GM12878 (cell line): ENCODE data around the gene PSPN. TPM values are rescaled to one million over a fixed set of nuclear protein-coding genes. Genes with fewer than 3 reads are reported as not detected.
"Not testable (repeated sequence)": the region's sequence is repeated elsewhere in the genome, so short reads cannot be mapped to it uniquely, and the experiment has no call there.

ENCODE experiments used
- ATAC-seq: fragments of 200-7000 bp; cut with Tn5 transposase; 3 replicates; pipeline ENCODE4 v1.9.1; 2020; ENCODE audit warnings: mild to moderate bottlenecking, moderate library complexity
- BruUV-seq: library from RNA; stranded (reverse); fragments of 400-500 nt; replicated peaks from 2 replicates; lab custom pipeline; 2021; lab: Mats Ljungman, UMichigan
- CTCF ChIA-PET: fragments of 300-600 bp; sonication (Branson Sonifier 250); formaldehyde crosslinking; extraction: SDS; loops from one replicate; lab custom pipeline; 2021; ENCODE audit warnings: inconsistent platforms; lab: Yijun Ruan, JAX
- POLR2A ChIA-PET: fragments of 350-600 bp; formaldehyde crosslinking; extraction: SDS; loops from one replicate; lab custom pipeline; 2021; ENCODE audit warnings: inconsistent platforms; lab: Charles Lee
- RAD21 ChIA-PET: fragments of 300-600 bp; sonication (Branson Sonifier 250); formaldehyde crosslinking; loops from one replicate; lab custom pipeline; 2023; ENCODE audit warnings: antibody characterized with exemption; ENCODE audit not compliant: unreplicated experiment; lab: Charles Lee
- SMC1A ChIA-PET: fragments of 300-600 bp; sonication (Branson Sonifier 250); formaldehyde crosslinking; loops from one replicate; lab custom pipeline; 2023; ENCODE audit not compliant: unreplicated experiment, uncharacterized antibody; lab: Charles Lee
- DNase-seq: peaks from one replicate; pipeline ENCODE4 v3.0.0-alpha.2; 2011; ENCODE audit warnings: low read depth, low spot score
- FAIRE-seq: peaks from 3 replicates; lab custom pipeline; 2011; peaks lifted over from hg19 to GRCh38; lab: Jason Lieb, UNC
- H2AFZ ChIP-seq: 2 replicates; pipeline ENCODE4 v1.6.0; 2011; ENCODE audit warnings: low read depth, low read length, control low read depth; ENCODE audit not compliant: control insufficient read depth
- H3K27ac ChIP-seq: 2 replicates; pipeline ENCODE4 v1.5.1; 2011; ENCODE audit warnings: control low read depth; ENCODE audit not compliant: control insufficient read depth, insufficient read depth
- H3K27me3 ChIP-seq, 2 experiments: replicated peaks in 1 of 2; 2 replicates each; pipeline versions ENCODE4 v1.6.0 to v1.6.1; 2011; ENCODE audit warnings: low read length in 1 of 2; ENCODE audit not compliant: control insufficient read depth in 2 of 2, insufficient read depth in 2 of 2
- H3K36me3 ChIP-seq, 2 experiments: 2 replicates each; pipeline ENCODE4 v1.5.1; 2011; ENCODE audit warnings: low read length in 1 of 2; ENCODE audit not compliant: control insufficient read depth in 2 of 2, insufficient read depth in 2 of 2
- H3K4me1 ChIP-seq: 2 replicates; pipeline ENCODE4 v1.6.1; 2011; ENCODE audit warnings: mild to moderate bottlenecking, low read length, moderate library complexity, mixed read lengths; ENCODE audit not compliant: control insufficient read depth, insufficient read depth
- H3K4me2 ChIP-seq: 2 replicates; pipeline ENCODE4 v1.6.0; 2011; ENCODE audit warnings: control low read depth; ENCODE audit not compliant: control insufficient read depth, insufficient read depth
- H3K4me3 ChIP-seq: fragments of 200-600 bp; sonication (generic); 2 replicates; pipeline ENCODE4 v1.5.1; 2016
- H3K79me2 ChIP-seq: 2 replicates; pipeline ENCODE4 v1.6.0; 2011; ENCODE audit warnings: low read length; ENCODE audit not compliant: control insufficient read depth, insufficient read depth
- H3K9ac ChIP-seq: 2 replicates; pipeline ENCODE4 v1.8.0; 2011; ENCODE audit warnings: low read length, control low read depth, mixed read lengths; ENCODE audit not compliant: control insufficient read depth, insufficient read depth
- H3K9me3 ChIP-seq: replicated peaks from 3 replicates; pipeline ENCODE4 v1.5.1; 2011; ENCODE audit warnings: mild to moderate bottlenecking, low read length; ENCODE audit not compliant: control insufficient read depth, insufficient read depth
- H4K20me1 ChIP-seq: 2 replicates; pipeline ENCODE4 v1.6.0; 2011; ENCODE audit not compliant: control insufficient read depth, insufficient read depth
- CEBPB ChIP-seq, 2 experiments: fragments of 150-350 bp in 1 of 2; IDR thresholded peaks; 2 replicates each; pipeline ENCODE4 v1.6.1; 2012 to 2014; ENCODE audit warnings: low read depth in 2 of 2, low read length in 2 of 2, borderline replicate concordance in 1 of 2, inconsistent platforms in 1 of 2
- EZH2 ChIP-seq: IDR thresholded peaks from 2 replicates; pipeline ENCODE4 v1.6.1; 2012; ENCODE audit warnings: low read depth, mild to moderate bottlenecking, control low read depth, inconsistent platforms, low read length, borderline replicate concordance; ENCODE audit not compliant: control insufficient read depth
- HDAC6 ChIP-seq: fragments of 200-600 bp; sonication (generic); IDR thresholded peaks from one replicate; pipeline ENCODE4 v1.8.0; 2017; ENCODE audit warnings: antibody characterized with exemption; ENCODE audit not compliant: unreplicated experiment
- MTA3 ChIP-seq: IDR thresholded peaks from 2 replicates; pipeline ENCODE4 v1.6.1; 2012; ENCODE audit warnings: low read length, inconsistent platforms, borderline replicate concordance
- NR2C2 ChIP-seq: IDR thresholded peaks from 2 replicates; pipeline ENCODE4 v1.6.1; 2011; ENCODE audit warnings: borderline replicate concordance, low read depth; ENCODE audit not compliant: control insufficient read depth, insufficient read length
- WGBS: methylation state at CpG from one replicate; pipeline ENCODE4 v1.1.6; 2016; ENCODE audit warnings: low lambda C conversion rate; ENCODE audit not compliant: insufficient replicate concordance, insufficient coverage; ENCODE audit errors: missing lambda C conversion rate; 5-methylcytosine and 5-hydroxymethylcytosine counted together
- in situ Hi-C: fragments of 300-500 bp; cut with MboI; formaldehyde crosslinking; loops from 9 replicates; pipeline ENCODE4 v1.14.3; 2018; ENCODE audit warnings: mixed read lengths
- intact Hi-C: fragments of 100-400 bp; cut with micrococcal nuclease; formaldehyde crosslinking; loops from one replicate; pipeline ENCODE4 v1.14.2; 2022; ENCODE audit not compliant: unreplicated experiment
- polyA plus RNA-seq, 11 experiments: library from polyadenylated mRNA; depleted of rRNA in 4 of 11; unstranded in 6 of 11; stranded (reverse) in 5 of 11; fragments of >200 nt; fragmentation: Nextera tagmentation in 4 of 11; fragmentation: Illumina TruSeq in 1 of 11; extraction: Ambion mirVana in 4 of 11; extraction: Trizol in 1 of 11; gene quantifications; 1 replicate in 1 of 11; 2 replicates in 10 of 11; pipeline versions ENCODE4 v1.2.1 to v1.2.3, GENCODE V29; 2011 to 2016; ENCODE audit warnings: inconsistent platforms in 2 of 11, missing spikeins in 2 of 11, low read depth in 1 of 11
- total RNA-seq, 4 experiments: library from RNA; depleted of rRNA in 3 of 4; stranded (reverse); fragments of >200 nt in 3 of 4; fragmentation: Illumina TruSeq in 1 of 4; extraction: Trizol in 1 of 4; gene quantifications; 2 replicates each; pipeline versions ENCODE4 v1.2.1 to v1.2.3, GENCODE V29; 2013 to 2021
- TF ChIP-seq, protein P1 (sequence below): fragments of 450-650 bp; formaldehyde crosslinking; IDR thresholded peaks from 2 replicates; pipeline ENCODE4 v1.4.0; 2020; ENCODE audit warnings: mild to moderate bottlenecking, moderate library complexity

PSPN gene
- total and polyA plus RNA-seq, 10 of the 15 experiments (the other 5 are each of a cell fraction or from before 2014, with no cell fraction given): 0.27 to 1.2 (median 0.66) TPM

DNA sequence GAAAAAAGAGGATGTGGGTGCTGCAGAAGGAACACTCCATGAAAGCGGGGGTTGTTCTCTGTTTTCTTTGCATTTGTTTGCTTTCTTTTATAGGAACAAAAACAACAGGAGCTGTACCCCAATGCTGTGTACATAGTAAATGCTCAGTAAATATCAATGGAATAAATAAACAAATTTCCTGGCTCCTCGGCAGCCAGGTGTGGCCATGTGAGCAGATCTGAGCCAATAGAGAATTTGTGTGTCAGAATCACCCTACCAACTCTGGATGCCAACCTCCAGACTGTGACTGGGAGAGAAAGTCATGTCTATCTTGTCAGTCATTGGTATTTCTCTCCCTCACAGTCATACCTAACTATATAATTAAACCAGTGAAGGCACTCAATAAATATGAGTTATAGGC is 25.0 kb downstream of the PSPN start (continued):
- no peak for TF ChIP-seq HDAC6
- no peak for TF ChIP-seq CEBPB (IDR thresholded peaks at IDR 0.05; ENCODE audit: borderline replicate concordance in 1 of 2, low read depth in 2 of 2, low read length in 2 of 2)
- TF ChIP-seq EZH2: no peak
- no peak for TF ChIP-seq NR2C2
- TF ChIP-seq, protein P1, sequence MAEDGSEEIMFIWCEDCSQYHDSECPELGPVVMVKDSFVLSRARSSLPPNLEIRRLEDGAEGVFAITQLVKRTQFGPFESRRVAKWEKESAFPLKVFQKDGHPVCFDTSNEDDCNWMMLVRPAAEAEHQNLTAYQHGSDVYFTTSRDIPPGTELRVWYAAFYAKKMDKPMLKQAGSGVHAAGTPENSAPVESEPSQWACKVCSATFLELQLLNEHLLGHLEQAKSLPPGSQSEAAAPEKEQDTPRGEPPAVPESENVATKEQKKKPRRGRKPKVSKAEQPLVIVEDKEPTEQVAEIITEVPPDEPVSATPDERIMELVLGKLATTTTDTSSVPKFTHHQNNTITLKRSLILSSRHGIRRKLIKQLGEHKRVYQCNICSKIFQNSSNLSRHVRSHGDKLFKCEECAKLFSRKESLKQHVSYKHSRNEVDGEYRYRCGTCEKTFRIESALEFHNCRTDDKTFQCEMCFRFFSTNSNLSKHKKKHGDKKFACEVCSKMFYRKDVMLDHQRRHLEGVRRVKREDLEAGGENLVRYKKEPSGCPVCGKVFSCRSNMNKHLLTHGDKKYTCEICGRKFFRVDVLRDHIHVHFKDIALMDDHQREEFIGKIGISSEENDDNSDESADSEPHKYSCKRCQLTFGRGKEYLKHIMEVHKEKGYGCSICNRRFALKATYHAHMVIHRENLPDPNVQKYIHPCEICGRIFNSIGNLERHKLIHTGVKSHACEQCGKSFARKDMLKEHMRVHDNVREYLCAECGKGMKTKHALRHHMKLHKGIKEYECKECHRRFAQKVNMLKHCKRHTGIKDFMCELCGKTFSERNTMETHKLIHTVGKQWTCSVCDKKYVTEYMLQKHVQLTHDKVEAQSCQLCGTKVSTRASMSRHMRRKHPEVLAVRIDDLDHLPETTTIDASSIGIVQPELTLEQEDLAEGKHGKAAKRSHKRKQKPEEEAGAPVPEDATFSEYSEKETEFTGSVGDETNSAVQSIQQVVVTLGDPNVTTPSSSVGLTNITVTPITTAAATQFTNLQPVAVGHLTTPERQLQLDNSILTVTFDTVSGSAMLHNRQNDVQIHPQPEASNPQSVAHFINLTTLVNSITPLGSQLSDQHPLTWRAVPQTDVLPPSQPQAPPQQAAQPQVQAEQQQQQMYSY (CRISPR knock-in tag): no peak
- TF ChIP-seq MTA3: no peak

GRCh38 chr19:6349271-6349670 is 26.5 kb downstream of the PSPN start:
- RAD21 ChIA-PET, H3K9me3 ChIP-seq, BruUV-seq, in situ Hi-C loops, POLR2A ChIA-PET, ATAC-seq, H3K9ac ChIP-seq, H3K27ac ChIP-seq, H2AFZ ChIP-seq, H3K4me3 ChIP-seq, H3K27me3 ChIP-seq, SMC1A ChIA-PET, H4K20me1 ChIP-seq, DNase-seq, H3K36me3 ChIP-seq, FAIRE-seq, H3K4me2 ChIP-seq, H3K4me1 ChIP-seq, intact Hi-C loops, H3K79me2 ChIP-seq: not testable (repeated sequence)
- 79% methylated on average over 2 of the region's 2 CpGs for WGBS
- CTCF ChIA-PET: interaction anchor here (1.3 kb wide), 1 partner anchor 15 kb away, joined by 3 read pairs; no protein-coding TSS in a partner anchor
